HepG2 (cell line): ENCODE measurements around the gene KRTAP23-1.

ENCODE experiments used
- DPF2 ChIP-seq: sonication (generic); formaldehyde crosslinking; IDR thresholded peaks from 2 replicates; pipeline ENCODE4 v1.4.0; 2020; ENCODE audit warnings: mild to moderate bottlenecking, low read depth, missing genetic modification reagents, borderline replicate concordance
- GABPA ChIP-seq, 2 experiments: IDR thresholded peaks; 2 replicates each; pipeline ENCODE4 v1.6.1; 2011 to 2016; ENCODE audit warnings: low read depth in 2 of 2, low read length in 1 of 2, missing biosample characterization in 1 of 2, missing genetic modification characterization in 1 of 2
- GPN1 ChIP-seq: sonication (generic); formaldehyde crosslinking; IDR thresholded peaks from 2 replicates; pipeline ENCODE4 v1.5.1; 2020; ENCODE audit warnings: missing genetic modification reagents, borderline replicate concordance
- NRL ChIP-seq: sonication (generic); formaldehyde crosslinking; IDR thresholded peaks from 2 replicates; pipeline ENCODE4 v1.5.0; 2020; ENCODE audit warnings: missing genetic modification reagents, mild to moderate bottlenecking, moderate library complexity, borderline replicate concordance
- PATZ1 ChIP-seq: sonication (generic); formaldehyde crosslinking; IDR thresholded peaks from 2 replicates; pipeline ENCODE4 v1.4.0; 2020; ENCODE audit warnings: missing genetic modification reagents
- POGZ ChIP-seq: sonication (generic); formaldehyde crosslinking; IDR thresholded peaks from 2 replicates; pipeline ENCODE4 v1.4.0; 2020; ENCODE audit warnings: mild to moderate bottlenecking, missing genetic modification reagents
- POLR2A ChIP-seq, 2 experiments: IDR thresholded peaks; 2 replicates each; pipeline ENCODE4 v1.6.1; 2011; ENCODE audit warnings: low read depth in 2 of 2, low read length in 2 of 2, mild to moderate bottlenecking in 1 of 2, moderate library complexity in 1 of 2; ENCODE audit not compliant: insufficient read depth in 1 of 2
- ZNF121 ChIP-seq: sonication (generic); formaldehyde crosslinking; IDR thresholded peaks from 2 replicates; pipeline ENCODE4 v1.5.0; 2020; ENCODE audit warnings: mild to moderate bottlenecking, missing genetic modification reagents
- ZNF660 ChIP-seq: sonication (generic); formaldehyde crosslinking; IDR thresholded peaks from 2 replicates; pipeline ENCODE4 v1.5.1; 2020; ENCODE audit warnings: mild to moderate bottlenecking, low read depth, missing genetic modification reagents, borderline replicate concordance
- TF ChIP-seq, protein P1 (sequence below): sonication (generic); formaldehyde crosslinking; IDR thresholded peaks from 2 replicates; pipeline ENCODE4 v1.4.0; 2020; ENCODE audit warnings: missing genetic modification reagents, mild to moderate bottlenecking, borderline replicate concordance
- TF ChIP-seq, protein P2 (sequence below): sonication (generic); formaldehyde crosslinking; IDR thresholded peaks from 2 replicates; pipeline ENCODE4 v1.5.0; 2020; ENCODE audit warnings: mild to moderate bottlenecking, missing genetic modification reagents, moderate library complexity

DNA sequence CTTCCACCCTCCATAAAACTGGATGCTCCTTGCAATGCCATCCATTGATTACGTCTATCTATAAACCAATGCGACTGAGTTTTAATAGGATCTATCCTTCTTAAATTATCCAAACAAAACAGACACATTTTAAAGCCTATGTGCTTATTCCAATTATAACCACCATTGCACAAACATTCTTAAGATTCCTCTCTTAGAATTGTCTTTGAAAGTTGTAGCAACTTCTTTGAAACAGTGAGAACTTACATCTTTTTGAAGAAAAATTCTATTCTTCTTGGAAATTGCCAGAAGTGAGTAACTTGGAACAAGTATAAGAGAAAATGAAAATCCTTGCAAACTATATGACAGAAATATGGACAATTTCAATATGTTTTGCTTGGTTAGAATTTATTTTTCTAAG, 28.2 kb downstream of the KRTAP23-1 start, which contains the start of gene KRTAP26-1:
- TF ChIP-seq GABPA (IDR thresholded peaks at IDR 0.05; ENCODE audit: low read depth, low read length) (no peak), GABPA (CRISPR knock-in tag; IDR thresholded peaks at IDR 0.05; ENCODE audit: low read depth) (no peak), DPF2 (no peak), NRL (CRISPR knock-in tag) (no peak), POGZ (CRISPR knock-in tag) (no peak), PATZ1 (CRISPR knock-in tag) (no peak), ZNF660 (CRISPR knock-in tag) (no peak), ZNF121 (CRISPR knock-in tag) (no peak), POLR2A (IDR thresholded peaks at IDR 0.05; ENCODE audit: insufficient read depth in 1 of 2, low read depth in 2 of 2, low read length in 2 of 2) (no peak), GPN1 (CRISPR knock-in tag) (no peak)
- TF ChIP-seq, protein P1, sequence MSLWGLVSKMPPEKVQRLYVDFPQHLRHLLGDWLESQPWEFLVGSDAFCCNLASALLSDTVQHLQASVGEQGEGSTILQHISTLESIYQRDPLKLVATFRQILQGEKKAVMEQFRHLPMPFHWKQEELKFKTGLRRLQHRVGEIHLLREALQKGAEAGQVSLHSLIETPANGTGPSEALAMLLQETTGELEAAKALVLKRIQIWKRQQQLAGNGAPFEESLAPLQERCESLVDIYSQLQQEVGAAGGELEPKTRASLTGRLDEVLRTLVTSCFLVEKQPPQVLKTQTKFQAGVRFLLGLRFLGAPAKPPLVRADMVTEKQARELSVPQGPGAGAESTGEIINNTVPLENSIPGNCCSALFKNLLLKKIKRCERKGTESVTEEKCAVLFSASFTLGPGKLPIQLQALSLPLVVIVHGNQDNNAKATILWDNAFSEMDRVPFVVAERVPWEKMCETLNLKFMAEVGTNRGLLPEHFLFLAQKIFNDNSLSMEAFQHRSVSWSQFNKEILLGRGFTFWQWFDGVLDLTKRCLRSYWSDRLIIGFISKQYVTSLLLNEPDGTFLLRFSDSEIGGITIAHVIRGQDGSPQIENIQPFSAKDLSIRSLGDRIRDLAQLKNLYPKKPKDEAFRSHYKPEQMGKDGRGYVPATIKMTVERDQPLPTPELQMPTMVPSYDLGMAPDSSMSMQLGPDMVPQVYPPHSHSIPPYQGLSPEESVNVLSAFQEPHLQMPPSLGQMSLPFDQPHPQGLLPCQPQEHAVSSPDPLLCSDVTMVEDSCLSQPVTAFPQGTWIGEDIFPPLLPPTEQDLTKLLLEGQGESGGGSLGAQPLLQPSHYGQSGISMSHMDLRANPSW: no peak
- TF ChIP-seq, protein P2, sequence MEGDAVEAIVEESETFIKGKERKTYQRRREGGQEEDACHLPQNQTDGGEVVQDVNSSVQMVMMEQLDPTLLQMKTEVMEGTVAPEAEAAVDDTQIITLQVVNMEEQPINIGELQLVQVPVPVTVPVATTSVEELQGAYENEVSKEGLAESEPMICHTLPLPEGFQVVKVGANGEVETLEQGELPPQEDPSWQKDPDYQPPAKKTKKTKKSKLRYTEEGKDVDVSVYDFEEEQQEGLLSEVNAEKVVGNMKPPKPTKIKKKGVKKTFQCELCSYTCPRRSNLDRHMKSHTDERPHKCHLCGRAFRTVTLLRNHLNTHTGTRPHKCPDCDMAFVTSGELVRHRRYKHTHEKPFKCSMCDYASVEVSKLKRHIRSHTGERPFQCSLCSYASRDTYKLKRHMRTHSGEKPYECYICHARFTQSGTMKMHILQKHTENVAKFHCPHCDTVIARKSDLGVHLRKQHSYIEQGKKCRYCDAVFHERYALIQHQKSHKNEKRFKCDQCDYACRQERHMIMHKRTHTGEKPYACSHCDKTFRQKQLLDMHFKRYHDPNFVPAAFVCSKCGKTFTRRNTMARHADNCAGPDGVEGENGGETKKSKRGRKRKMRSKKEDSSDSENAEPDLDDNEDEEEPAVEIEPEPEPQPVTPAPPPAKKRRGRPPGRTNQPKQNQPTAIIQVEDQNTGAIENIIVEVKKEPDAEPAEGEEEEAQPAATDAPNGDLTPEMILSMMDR (CRISPR knock-in tag): no peak
